Pulmonary artery endothelial cell (primary cell): ENCODE measurements around the gene MCC. TPM values are rescaled to one million over a fixed set of nuclear protein-coding genes. Genes with fewer than 3 reads are reported as not detected.
"Not testable (repeated sequence)": the region's sequence is repeated elsewhere in the genome, so short reads cannot be mapped to it uniquely, and the experiment has no call there.

Source experiments
- DNase-seq: peaks from one replicate; pipeline ENCODE4 v3.0.0-alpha.2; 2011; ENCODE audit warnings: low read depth, low spot score
- total RNA-seq: library from RNA; depleted of rRNA; stranded (reverse); fragments of >200 nt; gene quantifications from 2 replicates; pipeline ENCODE4 v1.2.3, GENCODE V29; 2014

The MCC gene
- total RNA-seq, 1 donor from 2014 or later = 44.7 TPM

- no peak for DNase-seq
These were observed 60.2 kb downstream of the MCC start for GRCh38 chr5:113427871-113428574.

DNA sequence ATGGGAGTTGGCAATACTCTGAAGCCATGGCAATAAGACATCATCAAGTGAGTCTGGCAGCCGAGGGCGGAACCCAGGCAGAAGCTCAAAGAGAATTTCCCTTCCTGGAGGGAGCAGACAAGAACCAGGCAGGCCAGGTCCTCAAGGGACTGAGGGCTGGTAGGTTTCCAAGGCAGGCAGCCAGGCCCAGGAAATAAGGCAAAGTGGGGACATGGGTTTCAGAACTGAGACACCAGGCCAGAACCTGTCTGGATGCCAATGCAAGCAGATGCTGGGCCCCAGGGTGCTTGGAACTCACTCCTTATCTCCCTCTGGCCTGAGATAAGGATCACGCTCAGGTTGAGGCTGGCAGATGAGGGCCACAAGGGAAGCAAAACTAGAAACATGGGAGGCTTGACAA is 62.3 kb downstream of the MCC start:
- no peak for DNase-seq

DNA sequence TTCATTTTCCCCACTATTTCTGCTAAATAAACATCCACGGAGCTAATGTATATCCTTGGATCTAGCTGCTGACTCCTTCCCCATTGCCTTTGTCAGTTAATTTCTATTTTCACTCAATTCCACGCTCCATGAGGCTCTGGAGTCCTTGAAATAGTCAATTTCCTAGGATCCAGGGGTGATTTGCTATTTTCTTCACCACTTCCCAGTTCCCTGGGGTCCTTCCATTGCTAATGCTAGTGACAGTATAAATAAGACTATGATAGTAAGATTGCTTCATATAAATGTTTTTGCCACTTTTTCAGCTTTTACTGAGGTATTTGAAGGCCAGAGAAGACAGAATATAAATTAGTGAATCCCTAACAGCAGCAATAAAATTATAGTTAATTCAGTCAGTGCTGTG is 66.6 kb downstream of the MCC start:
- DNase-seq = no peak

GRCh38 chr5:113405530-113405929 is 82.7 kb downstream of the MCC start:
- no peak for DNase-seq

- DNase-seq = no peak
These were observed 84.0 kb downstream of the MCC start for GRCh38 chr5:113404269-113404668.

- DNase-seq = not testable (repeated sequence)
These were observed 90.3 kb downstream of the MCC start for GRCh38 chr5:113397986-113398385.

GRCh38 chr5:113397046-113397445 is 91.2 kb downstream of the MCC start:
- DNase-seq = no peak

- no peak for DNase-seq
These were observed 93.6 kb downstream of the MCC start for GRCh38 chr5:113394658-113395057.

GRCh38 chr5:113390224-113390623 is 98.0 kb downstream of the MCC start:
- DNase-seq = no peak

- DNase-seq = no peak
These were observed 99.1 kb downstream of the MCC start for GRCh38 chr5:113389116-113389515.

GRCh38 chr5:113387844-113388243 is 100.4 kb downstream of the MCC start:
- DNase-seq = no peak

GRCh38 chr5:113384782-113385285 is 103.4 kb downstream of the MCC start:
- DNase-seq = no peak

- peak; percentile 19 for DNase-seq
These were observed 105.5 kb downstream of the MCC start for GRCh38 chr5:113382731-113383130.

DNA sequence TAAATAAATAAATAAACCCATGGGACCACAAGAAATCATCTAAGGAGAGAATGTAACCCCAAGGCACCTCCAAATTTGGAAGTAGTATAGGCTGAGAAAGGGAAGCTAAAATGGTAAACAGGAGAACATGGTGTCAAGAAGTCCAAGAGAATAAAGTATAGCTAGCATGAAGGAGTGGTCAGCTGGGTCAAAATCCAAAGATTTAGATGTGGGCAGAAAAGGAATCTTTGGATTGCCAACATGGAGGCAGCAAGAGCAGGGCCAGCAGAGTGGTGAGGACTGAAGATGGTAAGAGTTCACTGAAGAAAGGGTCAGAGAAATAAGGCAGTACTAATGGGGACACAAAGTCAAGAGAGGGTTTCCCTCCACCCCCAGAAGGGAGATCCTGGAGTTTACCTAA is 106.5 kb downstream of the MCC start:
- no peak for DNase-seq

GRCh38 chr5:113380807-113381326 is 107.4 kb downstream of the MCC start:
- DNase-seq = no peak

- no peak for DNase-seq
These were observed 108.1 kb downstream of the MCC start for GRCh38 chr5:113379936-113380806.

GRCh38 chr5:113378959-113379541 is 109.2 kb downstream of the MCC start:
- peak; percentile 32 for DNase-seq

- DNase-seq = no peak
These were observed 109.7 kb downstream of the MCC start for GRCh38 chr5:113378514-113378913.

DNA sequence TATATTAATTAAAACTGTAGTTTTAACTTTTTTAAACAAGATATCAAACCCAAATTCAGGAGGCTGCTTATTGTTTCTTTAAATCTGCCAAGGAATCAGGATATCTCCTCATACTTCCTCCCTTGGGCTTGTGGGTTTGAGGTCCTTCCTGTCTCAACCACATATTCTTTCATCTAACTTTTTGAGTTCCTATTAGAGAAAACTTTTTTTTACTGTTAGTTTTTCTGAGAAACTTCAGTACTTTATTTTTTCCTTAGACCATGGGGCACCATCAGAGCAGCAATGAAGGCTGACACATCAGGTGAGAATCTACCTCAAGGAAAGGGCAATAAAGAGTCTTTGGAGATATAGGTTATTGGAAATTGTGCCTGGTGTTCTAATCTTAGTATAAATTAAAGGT is 110.2 kb downstream of the MCC start:
- DNase-seq = no peak

DNA sequence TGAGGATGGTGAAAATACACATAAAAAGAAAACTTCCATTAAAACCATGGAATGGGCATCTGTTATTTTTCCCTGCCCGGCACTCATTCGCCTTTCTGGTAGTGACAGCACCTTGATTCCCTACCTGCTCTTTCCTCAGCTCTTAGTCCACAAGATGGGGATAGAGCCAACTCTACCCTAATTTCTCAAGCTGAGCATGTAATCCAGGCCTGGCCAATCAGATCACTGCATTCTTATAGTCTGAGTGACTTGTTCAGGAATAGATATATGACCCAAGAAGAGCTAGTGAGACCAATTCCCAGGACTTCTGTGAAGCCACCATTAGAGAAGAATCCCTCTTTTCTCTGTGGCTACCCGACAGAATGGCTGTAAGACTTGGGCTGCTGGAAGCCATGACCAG is 111.6 kb downstream of the MCC start:
- DNase-seq = no peak

DNA sequence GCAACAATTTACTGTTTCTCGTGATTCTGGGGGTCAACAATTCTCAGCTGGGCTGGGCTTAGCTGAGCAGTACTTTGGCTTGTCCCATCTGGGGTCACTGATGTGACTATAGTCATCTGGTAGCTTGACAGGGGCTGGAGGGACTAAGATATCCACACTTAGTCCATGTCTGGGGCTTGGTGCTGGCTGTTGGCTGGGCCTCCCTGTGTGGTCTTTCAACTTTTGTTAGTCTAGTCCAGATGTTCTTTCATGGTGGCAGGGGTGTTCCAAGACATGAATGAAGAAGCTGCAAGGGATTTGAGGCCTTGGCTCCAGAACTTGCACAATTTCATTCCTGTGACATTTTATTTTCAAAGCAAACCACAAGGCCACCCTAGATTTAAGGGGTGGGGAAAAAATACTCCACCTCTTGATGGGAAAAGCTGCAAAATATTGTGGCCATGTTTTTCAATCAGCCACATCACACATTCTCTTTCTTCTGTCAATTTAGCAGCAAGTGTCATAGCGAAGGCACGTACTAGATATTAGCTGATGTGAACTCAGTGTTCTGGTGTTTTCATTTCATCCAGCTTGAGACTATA is 112.7 kb downstream of the MCC start:
- no peak for DNase-seq

GRCh38 chr5:113373426-113373825 is 114.8 kb downstream of the MCC start:
- no peak for DNase-seq
